HG02943 (cell line): ENCODE data around the gene TBC1D22A.

Source experiments
- ATAC-seq: cut with Tn5 transposase; IDR thresholded peaks from one replicate; pipeline ENCODE4 v1.9.1; 2021; ENCODE audit warnings: mild to moderate bottlenecking, low read depth, moderate library complexity; ENCODE audit not compliant: unreplicated experiment

TBC1D22A gene

DNA sequence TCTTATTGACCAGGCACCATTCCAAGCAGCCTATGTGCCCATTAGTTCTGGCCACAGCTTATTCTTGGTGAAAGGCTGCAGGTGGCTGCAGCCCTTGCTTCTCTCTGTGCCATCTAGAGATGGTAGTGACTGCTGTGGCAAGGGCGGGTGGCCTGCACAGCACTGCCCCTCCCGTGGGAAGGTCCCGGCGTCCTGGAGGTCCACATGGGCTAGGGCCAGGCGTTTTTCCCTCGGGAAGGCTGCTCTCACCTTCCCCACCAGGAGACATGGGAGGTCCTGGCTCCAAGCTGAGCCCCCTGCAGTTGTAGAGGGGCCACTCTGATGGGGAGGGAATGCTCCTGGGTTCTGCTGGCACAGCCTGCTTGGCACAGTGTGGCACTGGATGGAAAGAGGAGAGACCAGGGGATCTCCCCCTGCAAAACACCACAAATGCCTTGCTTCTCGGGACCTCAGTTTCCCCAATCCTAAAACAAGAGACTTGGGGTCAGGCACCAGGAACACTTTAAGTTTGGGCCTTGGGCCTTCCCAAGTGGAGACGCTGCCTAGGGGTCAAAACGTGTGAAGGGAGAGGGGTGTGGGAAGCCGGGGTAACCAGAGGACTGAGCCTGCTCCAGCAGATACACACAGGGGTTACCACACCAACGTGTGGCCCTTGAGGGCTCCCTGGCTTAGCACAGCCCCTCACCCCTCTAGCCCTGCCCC lies 10.0 kb upstream of the TBC1D22A start:
- no peak for ATAC-seq

DNA sequence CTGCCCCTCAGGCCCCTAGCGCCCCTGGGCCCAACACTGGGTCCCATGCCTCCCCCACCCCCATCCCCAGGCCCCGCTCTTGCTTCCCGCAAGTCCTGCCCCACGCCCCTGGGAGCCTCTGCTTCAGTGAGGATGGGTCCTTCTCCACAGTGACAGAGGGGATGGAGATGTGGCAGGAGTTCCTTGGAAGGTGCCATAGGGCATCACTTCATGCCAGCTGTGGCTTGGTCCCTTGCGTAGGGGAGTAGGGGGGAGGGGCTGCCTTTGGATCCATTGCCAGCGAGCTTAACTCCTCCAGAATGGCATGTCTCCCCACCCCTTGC lies 9.5 kb upstream of the TBC1D22A start:
- ATAC-seq: no peak

DNA sequence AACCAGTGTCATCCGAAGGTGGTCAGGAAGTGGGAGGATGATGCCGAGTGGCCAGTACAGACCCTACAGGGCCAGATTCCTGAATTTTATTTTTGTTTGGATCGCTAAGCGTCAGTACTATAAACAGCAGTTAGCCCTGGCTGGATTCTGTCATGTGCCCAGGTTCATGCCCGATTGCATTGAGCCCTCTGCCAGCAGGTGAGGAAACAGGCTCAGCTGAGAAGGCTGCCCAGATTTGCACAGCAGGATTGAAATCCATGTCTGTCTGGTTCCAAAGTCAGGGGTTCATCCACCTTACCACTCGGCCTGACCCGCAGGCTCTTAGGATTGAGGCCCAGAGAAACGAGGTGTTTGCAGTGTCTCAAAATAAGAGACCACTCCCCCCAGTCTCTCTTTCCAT lies 9.1 kb upstream of the TBC1D22A start:
- no peak for ATAC-seq

DNA sequence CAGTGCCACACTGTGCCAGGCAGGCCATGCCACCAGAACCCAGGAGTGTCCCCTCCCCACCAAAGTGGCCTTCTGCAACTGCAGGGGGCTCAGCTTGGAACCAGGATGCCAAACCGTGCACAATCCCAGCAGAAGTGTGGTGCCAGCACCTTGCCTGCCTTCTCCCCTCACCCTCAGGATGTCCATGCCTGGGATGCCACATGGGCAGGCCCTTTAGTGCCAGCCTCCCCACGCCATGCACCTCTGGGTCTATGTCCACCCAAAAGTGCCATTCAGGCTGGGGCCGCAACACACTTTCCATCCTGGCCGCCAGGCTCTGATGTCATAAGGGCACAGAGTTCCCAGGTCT lies 8.7 kb upstream of the TBC1D22A start:
- no peak for ATAC-seq

DNA sequence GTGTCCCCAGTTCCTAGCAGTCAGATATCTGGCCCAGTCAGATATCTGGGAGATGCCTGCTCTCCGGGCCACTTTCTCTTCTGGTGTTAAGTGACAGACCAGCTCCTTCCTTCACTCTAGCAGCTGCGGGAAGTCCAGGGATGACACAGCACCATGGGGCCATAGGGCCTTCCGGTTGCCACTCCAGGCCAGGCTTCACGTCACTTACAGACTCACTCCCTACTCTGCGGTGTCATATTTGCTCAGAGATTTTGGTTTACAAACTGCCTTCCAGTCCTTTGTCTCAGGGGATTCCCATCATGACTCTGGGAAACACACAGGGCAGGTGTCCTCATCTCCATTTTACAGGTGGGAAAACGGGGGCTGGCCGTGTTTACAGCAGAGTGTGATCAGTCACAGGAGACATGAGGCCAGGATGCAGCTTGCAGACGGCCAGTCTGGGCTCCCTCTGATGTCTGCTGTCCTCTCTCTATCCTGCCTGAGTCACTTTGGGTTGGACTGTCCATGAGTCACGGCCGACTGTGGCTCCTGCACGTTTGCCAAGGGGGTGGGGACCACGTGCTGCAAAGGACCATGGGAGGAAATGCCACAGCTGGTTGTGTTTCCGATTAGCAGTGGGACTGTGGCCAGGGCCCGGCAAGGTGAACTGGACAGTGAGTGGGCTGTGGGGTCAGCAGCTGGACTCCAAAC lies 8.2 kb upstream of the TBC1D22A start:
- ATAC-seq: no peak

DNA sequence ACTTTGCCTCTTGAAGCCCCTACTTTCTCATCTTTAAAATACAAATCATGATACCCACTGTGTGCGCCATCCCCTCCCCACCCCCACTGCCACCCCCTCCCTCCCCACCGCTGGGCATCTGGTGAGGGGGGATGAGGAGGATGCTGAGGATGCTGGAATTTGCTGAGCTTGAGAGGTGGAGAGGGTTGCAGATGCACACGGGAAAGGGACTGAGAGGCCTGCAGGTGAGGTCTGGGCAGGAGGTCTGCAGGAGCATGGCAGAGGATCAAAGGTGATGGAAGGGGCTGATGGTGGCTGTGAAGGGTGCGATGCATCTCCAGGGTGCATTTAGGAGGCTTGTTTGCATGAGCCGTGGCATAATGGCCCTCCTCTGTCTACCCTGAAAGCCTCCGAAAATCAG lies 7.6 kb upstream of the TBC1D22A start:
- ATAC-seq: no peak

DNA sequence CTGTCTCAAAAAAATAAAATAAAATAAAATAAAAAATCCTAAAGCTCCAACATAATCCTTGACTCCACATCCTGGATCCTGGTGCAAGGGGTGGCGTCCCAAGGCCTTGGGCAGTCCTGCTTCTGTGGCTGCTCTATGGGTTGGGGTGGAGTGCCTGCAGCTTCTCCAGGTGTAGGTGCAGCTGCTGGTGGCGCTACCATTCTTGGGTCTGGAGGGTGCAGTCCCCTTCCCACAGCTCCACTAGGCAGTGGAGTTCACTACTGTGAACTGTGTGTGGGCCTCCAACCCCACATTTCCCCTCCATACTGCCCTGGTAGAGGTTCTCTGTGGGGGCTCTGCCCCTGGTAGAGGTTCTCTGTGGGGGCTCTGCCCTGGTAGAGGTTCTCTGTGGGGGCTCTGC lies 6.9 kb upstream of the TBC1D22A start:
- ATAC-seq: no peak

DNA sequence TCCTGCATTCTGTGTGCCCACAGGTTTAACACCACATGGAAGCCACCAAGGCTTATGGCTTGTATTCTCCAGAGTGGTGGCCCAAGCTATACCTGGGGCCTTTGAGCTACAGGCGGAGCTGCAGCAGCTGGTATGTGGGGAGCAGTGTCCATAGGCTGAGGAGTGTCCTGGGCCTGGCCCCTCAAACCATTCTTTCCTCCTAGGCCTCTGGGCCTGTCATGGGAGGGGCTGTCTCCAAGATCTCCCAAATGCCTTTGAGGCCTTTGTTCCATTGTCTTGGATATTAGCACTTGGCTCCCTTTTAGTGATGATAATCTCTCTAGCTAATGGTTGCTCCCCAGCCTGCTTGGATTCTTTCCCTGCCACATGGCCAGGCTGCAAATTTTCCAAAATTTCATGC lies 6.4 kb upstream of the TBC1D22A start:
- ATAC-seq: no peak

DNA sequence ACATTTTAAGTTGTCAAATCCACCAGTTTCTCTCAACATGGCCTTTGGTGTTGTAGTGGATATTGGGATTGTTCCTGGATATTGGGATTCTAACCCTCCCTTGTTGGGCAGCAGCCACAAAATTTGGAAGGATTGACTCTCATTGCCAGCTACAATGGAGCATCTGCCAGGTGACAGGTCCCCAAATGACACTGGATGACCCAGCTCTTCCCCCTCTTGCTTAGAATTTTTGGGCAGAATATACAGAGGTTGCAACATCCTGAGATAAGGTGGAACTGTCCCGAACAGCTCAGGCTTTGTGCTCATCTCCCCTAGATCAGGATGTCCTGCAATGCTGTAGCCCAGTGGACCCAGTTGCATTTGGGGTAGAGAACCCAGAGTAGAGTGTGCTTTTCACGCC lies 5.3 kb upstream of the TBC1D22A start:
- ATAC-seq: no peak

DNA sequence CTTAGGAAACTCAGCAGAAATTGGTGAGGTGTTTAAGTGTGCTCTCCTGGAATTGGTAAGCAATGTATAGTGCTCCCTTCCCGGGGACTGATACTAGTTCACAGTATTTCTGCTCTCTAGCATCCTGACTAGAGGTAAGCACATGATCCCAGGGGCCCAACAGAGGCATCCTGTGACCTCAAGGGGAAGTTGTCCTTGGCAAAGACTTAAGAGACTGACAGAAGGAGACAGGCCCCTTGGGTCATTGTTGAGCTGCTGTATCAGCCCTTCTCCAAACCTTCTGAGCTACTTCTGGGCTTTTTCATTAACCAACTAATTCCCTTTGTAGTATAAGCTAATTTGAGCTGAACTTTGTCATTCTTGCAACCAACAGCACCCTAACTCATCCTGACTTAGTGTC lies 4.3 kb upstream of the TBC1D22A start:
- no peak for ATAC-seq

DNA sequence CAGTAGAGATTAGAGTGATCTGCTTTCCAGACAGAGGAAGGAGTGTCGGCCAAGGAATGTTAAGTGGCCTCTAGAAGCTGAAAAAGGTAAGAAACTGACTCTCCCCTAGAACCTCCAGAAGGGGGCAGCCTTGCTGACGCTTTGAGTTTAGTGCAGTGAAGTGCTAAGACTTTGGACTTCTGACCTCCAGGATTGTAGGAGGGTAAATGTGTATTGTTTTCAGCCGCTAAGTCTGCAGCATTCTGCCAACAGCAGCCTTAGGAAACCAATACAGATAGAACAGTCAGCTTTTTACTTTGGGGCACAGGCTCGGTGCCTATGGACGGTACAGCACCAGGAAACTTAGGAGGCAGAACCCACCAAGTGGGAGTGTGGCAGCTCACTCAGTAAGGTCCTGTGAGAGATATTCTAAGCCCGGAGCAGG lies 3.6 kb upstream of the TBC1D22A start:
- no peak for ATAC-seq

DNA sequence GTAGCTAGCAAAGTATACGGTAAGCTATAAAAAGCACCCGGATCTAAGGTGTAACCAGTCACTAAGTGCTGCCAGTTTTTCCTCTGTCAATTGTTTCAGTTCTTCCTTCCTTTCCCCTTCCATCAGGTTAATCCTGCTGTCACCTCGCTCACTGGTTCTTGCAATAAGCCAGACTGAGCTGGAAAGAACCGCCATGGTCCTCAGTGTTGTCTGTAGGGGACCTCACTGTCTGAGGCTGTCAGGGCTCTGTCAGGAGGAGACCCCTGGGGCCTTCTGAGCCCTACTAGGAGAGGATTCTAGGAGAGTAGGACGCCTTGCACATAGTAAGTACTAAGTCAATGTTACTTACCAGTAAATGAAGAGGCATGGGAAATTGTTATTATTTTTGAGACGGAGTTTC lies 1.4 kb upstream of the TBC1D22A start:
- no peak for ATAC-seq

DNA sequence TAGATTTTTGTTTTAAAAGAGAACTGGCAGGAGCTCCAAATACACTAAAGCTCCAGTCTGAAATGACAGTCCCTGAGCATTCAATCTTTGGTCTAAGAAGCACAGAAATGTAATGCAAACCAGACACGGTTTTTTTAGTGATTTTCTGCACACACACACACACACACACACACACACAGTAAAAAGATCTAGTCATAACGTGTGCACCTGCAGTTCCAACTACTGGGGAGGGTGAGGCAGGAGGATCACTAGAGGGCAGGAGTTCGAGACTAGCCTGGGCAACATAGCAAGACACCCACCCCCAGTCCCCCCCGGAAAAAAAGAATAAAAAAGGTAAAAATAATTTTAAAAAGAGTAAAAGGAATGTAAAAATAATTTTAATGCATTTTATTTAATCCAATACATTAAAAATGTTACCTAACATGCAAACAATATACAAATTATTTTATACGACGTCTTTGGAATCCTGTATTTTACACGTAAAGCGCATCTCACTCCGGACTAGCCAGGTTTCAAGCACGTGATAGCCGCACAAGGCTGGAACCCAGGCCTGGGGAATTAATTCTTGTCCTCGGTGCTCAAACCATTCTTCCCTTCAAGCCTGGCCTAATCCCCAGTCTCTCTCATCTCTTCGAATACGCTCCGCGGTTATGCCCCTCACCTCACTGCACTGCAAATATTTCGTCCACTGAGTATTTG lies 762 bp upstream of the TBC1D22A start:
- ATAC-seq: no peak

DNA sequence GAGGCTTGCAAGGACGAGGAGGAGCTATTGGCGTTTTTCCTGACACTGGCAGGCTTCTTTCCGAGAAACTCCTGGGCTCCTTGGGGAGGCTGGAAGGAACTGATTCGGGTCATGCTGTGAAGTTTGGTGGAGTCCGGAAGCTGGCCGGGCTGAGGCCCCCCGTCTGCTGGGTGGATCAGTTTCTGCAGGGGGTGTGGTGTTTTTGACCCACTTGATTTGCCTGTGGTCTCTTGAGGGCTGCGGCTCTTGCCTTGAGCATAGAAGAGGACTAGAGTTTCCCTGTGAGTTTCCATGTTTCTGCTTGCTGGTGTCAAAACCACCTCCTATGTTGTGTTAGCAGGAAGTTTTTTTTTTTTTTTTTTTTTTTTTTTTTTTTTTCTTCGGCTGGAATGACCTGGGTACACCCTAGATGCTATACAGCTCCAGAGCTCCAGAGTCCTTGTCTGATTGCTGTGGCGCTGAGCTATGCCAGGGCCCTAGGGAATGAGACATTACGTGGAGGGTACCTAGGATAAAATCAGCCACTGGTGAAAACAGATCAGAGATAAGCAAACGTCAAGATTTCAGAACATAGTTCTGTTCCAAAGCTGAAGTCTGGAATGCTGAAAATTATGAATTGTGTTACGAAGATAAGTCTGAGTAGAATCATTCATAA lies 728 bp downstream of the TBC1D22A start:
- ATAC-seq: peak; percentile 58

DNA sequence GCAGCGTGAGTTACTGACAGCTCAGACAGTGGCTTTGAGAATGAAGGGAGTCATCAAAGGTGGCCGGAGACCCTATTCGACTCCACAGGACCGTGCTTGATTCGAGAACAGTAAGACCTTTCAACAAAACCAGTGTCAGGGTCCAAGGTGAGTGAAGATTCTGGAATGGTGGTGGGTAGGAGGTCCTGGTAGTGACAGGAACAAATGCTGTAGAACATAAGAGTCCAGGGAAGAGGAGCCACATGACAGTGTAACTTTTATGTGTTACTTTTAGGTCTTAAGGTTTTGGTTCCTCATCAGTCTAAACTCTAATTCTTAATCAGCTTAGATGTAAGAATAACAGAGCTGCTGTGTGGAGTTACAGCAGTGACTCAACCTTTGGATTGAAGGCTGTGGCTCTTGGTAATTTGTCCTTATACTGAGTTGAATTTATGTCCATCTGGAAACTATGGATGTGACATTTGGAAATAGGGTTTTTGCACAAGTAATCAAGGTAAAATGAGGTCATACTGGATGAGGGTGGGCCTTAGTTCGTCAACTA lies 1.8 kb downstream of the TBC1D22A start:
- ATAC-seq: no peak

DNA sequence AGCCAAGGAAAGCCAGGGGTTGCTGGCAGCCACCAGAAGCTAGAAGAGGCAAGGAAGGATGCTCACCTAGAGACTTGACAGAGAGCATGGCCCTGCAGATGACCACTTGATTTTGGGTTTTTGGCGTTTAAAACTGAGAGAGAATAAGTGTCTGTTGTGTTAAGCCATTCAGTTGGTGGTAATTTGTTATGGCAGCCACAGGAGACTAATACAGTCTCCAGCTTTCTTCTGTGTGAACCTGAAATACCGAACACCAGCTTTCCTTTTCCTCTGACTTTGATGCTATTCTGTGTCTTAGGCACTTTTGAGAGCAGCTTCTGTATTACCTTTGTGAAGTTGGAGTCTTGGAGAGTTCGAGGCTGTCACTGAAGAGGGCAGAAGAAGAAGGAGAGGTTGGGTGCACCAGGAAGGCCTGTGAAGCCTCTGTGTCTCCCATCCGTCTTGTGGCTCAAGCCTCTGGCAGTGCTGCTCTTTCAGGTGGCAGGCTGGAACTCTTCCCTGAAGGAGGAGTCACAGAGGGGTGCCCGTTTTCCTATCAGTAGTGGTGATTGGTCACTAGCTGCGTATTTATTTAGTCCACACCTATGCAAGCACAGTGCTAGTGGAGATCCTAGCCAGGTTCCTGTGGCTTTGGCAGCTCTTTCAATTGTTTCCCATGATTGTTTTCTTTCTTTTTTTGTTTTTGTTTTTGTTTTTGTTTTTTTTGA lies 2.5 kb downstream of the TBC1D22A start:
- no peak for ATAC-seq

DNA sequence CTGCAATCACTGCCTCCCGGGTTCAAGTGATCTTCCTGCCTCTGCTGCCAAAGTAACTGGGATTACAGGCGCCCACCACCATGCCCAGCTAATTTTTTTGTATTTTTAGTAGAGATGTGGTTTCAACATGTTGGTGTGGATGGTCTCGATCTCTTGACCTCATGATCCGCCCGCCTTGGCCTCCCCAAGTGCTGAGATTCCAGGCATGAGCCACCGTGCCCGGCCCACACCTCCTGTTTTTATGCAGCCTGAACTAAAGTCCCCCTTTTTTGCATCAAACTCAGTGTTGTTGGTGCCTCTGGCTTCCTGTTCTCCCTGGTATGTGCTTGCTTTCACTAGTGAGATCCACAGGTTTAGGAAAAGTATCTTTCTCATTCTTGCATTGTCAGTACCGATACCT lies 4.2 kb downstream of the TBC1D22A start:
- ATAC-seq: no peak

DNA sequence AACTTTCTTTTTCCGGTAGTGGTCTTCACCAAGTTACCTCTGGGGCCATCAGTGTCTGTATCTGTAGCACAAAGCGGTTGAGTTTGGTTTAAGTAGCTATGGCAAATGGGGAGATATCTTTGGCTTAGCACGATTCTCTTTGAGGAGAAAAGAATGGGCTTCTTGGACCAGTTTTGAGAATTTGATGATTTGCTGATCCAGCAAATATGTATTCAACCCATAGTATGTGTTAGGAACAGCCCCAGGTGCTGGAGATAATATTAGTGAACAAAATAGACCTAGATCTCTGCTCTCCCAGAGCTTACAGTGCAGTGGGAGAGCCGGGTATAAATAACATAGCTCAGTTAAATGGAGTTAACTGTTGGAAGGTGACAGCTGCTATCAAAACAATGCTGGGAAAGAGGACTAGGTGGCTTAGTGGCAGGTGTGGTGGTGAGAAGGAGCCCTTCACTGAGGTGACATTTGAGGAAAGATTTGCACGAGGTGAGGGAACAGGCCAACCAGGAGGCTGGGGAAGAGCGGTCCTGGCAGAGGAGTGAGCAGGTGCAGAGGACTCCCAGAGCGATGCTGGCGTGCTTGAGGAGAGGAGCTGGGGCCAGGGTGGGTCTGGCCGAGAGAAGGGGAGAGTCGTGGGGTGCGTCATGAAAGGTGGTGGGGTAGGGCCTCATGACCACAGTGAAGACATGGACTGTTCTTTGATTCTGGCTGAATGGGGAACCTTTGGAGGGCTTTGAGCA lies 5.0 kb downstream of the TBC1D22A start:
- no peak for ATAC-seq

DNA sequence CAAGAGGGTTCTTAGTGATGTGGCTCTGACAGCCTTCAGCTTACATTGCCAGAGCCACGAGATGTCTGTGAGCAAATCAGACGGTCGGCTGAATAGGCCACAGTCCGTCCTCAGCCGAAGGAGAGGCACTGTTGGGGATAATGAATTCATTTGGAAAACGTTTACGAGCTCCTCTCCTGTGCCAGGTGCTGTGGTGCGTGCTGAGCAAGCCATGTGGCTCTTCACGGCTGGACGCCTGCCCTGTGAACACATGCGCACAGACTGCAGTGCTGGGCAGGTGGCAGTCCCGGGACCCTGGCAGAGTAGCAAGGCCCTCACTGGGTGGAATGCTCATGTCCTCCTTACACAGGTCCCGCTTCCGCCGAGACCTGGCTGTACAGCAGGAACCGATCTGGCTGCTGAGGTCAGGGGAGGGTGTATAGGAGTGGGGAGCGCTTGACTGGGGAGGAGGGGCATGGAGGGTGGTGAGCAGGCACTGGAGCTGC lies 6.8 kb downstream of the TBC1D22A start:
- ATAC-seq: no peak

DNA sequence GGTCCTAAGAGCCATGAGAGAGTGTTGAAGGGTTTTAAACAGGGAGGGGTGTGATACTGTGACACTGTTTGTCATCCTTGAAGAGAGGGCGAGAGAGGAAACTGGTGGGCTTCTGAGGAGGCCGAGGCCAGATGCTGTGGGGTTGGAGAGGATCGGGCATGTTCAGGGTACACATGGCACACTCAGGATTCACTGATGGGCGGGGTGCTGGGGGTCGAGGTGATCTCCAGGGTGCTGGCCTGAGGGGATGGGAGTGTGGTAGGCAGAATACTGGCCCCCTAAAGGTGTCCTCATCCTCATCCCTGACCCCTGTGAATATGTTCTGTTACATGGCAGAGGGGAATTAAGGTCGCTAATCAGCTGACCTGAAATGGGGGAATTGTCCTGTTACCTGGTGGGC lies 7.3 kb downstream of the TBC1D22A start:
- ATAC-seq: no peak
